GM12878 (cell line): ENCODE results near the gene LYPD6.

Experiments used
- EGR1 ChIP-seq, 2 experiments: IDR thresholded peaks; 1 replicate in 1 of 2; 2 replicates in 1 of 2; pipeline ENCODE4 v1.6.1; 2011 to 2012; ENCODE audit warnings: low read depth in 2 of 2, low read length in 2 of 2, borderline replicate concordance in 1 of 2, mild to moderate bottlenecking in 1 of 2, moderate library complexity in 1 of 2
- POLR2AphosphoS5 ChIP-seq: IDR thresholded peaks from 2 replicates; pipeline ENCODE4 v1.6.1; 2011; ENCODE audit warnings: mild to moderate bottlenecking, low read length, inconsistent platforms
- TF ChIP-seq, protein P1 (sequence below), 3 experiments: IDR thresholded peaks in 2 of 3; conservative IDR thresholded peaks in 1 of 3; 2 replicates each; pipeline ENCODE4 v1.5.1; 2011; ENCODE audit warnings: low read depth in 3 of 3, low read length in 3 of 3, mild to moderate bottlenecking in 3 of 3, control low read depth in 2 of 3, moderate library complexity in 2 of 3, inconsistent platforms in 1 of 3, mixed read lengths in 1 of 3; ENCODE audit not compliant: control insufficient read depth in 2 of 3, insufficient read depth in 1 of 3; ENCODE audit errors: extremely low read depth in 1 of 3
- TF ChIP-seq, protein P2 (sequence below): IDR thresholded peaks from 2 replicates; pipeline ENCODE4 v1.6.1; 2012; ENCODE audit warnings: low read depth, low read length, improper control_type of control experiment

DNA sequence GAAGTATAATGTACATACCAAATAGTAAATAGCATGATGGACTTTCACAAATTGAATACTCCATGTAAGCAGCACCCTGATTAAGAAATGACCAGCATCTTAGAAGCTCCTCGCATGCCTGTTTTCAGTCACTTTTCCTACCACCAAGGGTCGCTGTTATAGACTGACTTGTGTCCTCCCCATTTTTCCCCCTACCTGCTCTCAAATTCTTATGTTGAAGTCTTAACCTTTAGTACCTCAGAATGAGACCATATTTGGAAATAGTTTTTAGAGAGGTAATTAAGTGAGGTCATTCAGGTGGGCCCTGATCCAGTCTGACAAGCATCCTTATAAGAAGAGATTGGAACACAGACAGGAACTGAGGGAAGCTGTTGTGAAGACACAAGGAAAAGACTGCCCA, 125.9 kb downstream of the LYPD6 start:
- TF ChIP-seq, protein P1, sequence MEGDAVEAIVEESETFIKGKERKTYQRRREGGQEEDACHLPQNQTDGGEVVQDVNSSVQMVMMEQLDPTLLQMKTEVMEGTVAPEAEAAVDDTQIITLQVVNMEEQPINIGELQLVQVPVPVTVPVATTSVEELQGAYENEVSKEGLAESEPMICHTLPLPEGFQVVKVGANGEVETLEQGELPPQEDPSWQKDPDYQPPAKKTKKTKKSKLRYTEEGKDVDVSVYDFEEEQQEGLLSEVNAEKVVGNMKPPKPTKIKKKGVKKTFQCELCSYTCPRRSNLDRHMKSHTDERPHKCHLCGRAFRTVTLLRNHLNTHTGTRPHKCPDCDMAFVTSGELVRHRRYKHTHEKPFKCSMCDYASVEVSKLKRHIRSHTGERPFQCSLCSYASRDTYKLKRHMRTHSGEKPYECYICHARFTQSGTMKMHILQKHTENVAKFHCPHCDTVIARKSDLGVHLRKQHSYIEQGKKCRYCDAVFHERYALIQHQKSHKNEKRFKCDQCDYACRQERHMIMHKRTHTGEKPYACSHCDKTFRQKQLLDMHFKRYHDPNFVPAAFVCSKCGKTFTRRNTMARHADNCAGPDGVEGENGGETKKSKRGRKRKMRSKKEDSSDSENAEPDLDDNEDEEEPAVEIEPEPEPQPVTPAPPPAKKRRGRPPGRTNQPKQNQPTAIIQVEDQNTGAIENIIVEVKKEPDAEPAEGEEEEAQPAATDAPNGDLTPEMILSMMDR (IDR thresholded peaks at IDR 0.05 in 2 of 3, conservative IDR thresholded peaks at IDR 0.05 in 1 of 3; ENCODE audit: control insufficient read depth in 2 of 3, extremely low read depth in 1 of 3, insufficient read depth in 1 of 3, low read depth in 3 of 3, low read length in 3 of 3) = peak in 1 of 3 experiments; percentile 19; a peak in 1 of 6 replicates
- TF ChIP-seq EGR1 (IDR thresholded peaks at IDR 0.05; ENCODE audit: borderline replicate concordance in 1 of 2, low read depth in 2 of 2, low read length in 2 of 2) (no peak), POLR2AphosphoS5 (no peak)
- TF ChIP-seq, protein P2, sequence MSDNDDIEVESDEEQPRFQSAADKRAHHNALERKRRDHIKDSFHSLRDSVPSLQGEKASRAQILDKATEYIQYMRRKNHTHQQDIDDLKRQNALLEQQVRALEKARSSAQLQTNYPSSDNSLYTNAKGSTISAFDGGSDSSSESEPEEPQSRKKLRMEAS = no peak
